ENCODE measurements around the gene FBXO31. TPM values are rescaled to one million over a fixed set of nuclear protein-coding genes. Genes with fewer than 3 reads are reported as not detected.

The FBXO31 gene
- total RNA-seq, 1 donor from 2014 or later, result 26.2 TPM

GRCh38 chr16:87404764-87405625, 21.4 kb upstream of the FBXO31 start:
- Histone ChIP-seq H3K4me1 (peaks cover 7% of the 10 kb centered on the region), H3K9me3 (no peaks in the 10 kb centered on the region), H3K27ac (no peak overlapping the region), H3K4me3 (no peak overlapping the region), H3K36me3 (peaks cover 91% of the 10 kb centered on the region), H3K27me3 (ENCODE audit: low read depth) (no peaks in the 10 kb centered on the region)
- ATAC-seq (no peak), DNase-seq (peak; percentile 22)
- intact Hi-C loops (cut with DNase I), result no loop called here
- TF ChIP-seq CTCF (IDR thresholded peaks at IDR 0.05), result no peak

GRCh38 chr16:87395181-87395842, 11.7 kb upstream of the FBXO31 start:
- TF ChIP-seq CTCF (IDR thresholded peaks at IDR 0.05), result no peak
- ATAC-seq, result no peak
- no peak for DNase-seq
- H3K4me3 ChIP-seq, result no peak overlapping the region
- H3K9me3 ChIP-seq, result no peaks in the 10 kb centered on the region
- H3K4me1 ChIP-seq, result peaks cover 36% of the 10 kb centered on the region
- no peaks in the 10 kb centered on the region for H3K27me3 ChIP-seq (ENCODE audit: low read depth)
- intact Hi-C loops (cut with DNase I), result no loop called here
- no peak overlapping the region for H3K27ac ChIP-seq
- H3K36me3 ChIP-seq, result peaks cover 16% of the 10 kb centered on the region

- Histone ChIP-seq H3K27me3 (ENCODE audit: low read depth) (no peaks in the 10 kb centered on the region), H3K4me1 (peaks cover 43% of the 10 kb centered on the region), H3K4me3 (peak overlapping the region; percentile 73), H3K36me3 (peaks cover 1% of the 10 kb centered on the region), H3K27ac (peak overlapping the region; percentile 99), H3K9me3 (no peaks in the 10 kb centered on the region)
- intact Hi-C loops (cut with DNase I), result no loop called here
- DNase-seq, result no peak
- no peak for TF ChIP-seq CTCF (IDR thresholded peaks at IDR 0.05)
- no peak for ATAC-seq
Measured at GRCh38 chr16:87393680-87394055, 10.1 kb upstream of the FBXO31 start.

- H3K36me3 ChIP-seq, result no peaks in the 10 kb centered on the region
- intact Hi-C loops (cut with DNase I), result no loop called here
Measured at GRCh38 chr16:87392821-87393679, 9.5 kb upstream of the FBXO31 start.

More at GRCh38 chr16:87392821-87393679, 9.5 kb upstream of the FBXO31 start:
- peaks cover 46% of the 10 kb centered on the region for H3K4me1 ChIP-seq
- no peaks in the 10 kb centered on the region for H3K27me3 ChIP-seq (ENCODE audit: low read depth)
- no peak for ATAC-seq
- peak; percentile 34 for TF ChIP-seq CTCF (IDR thresholded peaks at IDR 0.05)
- H3K4me3 ChIP-seq, result peak overlapping the region; percentile 73
- peak overlapping the region; percentile 99 for H3K27ac ChIP-seq
- peak; percentile 78 for DNase-seq
- no peaks in the 10 kb centered on the region for H3K9me3 ChIP-seq

All from lower lobe of right lung (tissue), 2 donors.